ENCODE measurements around the gene PTH2.

The PTH2 gene

DNA sequence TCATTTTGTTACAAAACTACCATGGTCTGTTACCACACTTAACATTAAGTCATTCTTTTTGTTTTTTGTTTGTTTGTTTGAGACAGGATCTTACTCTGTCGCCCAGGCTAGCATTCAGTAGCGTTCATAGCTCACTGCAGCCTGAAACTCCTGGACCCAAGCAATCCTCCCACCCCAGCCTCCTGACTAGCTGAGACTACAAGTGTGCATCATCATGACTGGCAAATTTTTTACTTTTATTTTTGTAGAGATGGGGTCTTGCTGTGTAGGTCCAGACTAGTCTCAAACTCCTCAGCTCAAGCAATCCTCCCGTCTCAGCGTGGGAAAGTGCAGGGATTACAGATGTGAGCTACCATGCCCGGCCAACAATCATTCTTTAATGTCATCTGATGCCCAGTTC is 33.1 kb upstream of the PTH2 start:
- DNase-seq (ENCODE audit: low read depth, low spot score): no peak
- in situ Hi-C loops (cut with HindIII; ENCODE audit: low sequenced_read_pairs): no loop called here
- no peak overlapping the region for H3K4me3 ChIP-seq (ENCODE audit: low read depth, low read length)
- TF ChIP-seq, protein P1, sequence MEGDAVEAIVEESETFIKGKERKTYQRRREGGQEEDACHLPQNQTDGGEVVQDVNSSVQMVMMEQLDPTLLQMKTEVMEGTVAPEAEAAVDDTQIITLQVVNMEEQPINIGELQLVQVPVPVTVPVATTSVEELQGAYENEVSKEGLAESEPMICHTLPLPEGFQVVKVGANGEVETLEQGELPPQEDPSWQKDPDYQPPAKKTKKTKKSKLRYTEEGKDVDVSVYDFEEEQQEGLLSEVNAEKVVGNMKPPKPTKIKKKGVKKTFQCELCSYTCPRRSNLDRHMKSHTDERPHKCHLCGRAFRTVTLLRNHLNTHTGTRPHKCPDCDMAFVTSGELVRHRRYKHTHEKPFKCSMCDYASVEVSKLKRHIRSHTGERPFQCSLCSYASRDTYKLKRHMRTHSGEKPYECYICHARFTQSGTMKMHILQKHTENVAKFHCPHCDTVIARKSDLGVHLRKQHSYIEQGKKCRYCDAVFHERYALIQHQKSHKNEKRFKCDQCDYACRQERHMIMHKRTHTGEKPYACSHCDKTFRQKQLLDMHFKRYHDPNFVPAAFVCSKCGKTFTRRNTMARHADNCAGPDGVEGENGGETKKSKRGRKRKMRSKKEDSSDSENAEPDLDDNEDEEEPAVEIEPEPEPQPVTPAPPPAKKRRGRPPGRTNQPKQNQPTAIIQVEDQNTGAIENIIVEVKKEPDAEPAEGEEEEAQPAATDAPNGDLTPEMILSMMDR (IDR thresholded peaks at IDR 0.05; ENCODE audit: low read depth, low read length): no peak

DNA sequence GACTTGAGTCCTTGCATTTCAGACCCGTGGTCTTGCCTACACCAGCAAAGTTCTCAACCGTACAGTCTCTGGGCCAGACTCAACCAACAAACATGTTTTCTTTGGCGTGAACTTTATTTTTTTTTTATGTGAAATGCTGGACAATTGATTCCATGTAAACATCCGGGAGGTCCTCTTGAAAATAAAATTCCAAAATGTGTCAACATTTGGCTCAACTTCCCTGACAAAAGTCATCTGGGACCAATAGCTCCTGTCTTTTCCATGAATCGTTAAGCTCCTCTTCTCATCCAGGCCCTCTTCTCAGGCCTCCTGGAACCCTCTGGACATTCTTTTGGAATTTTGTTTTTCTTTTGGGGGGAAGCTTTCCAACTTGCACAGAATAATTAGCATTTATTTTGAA is 32.5 kb upstream of the PTH2 start:
- in situ Hi-C loops (cut with HindIII; ENCODE audit: low sequenced_read_pairs): no loop called here
- no peak for DNase-seq (ENCODE audit: low read depth, low spot score)
- H3K4me3 ChIP-seq (ENCODE audit: low read depth, low read length): no peak overlapping the region
- TF ChIP-seq, protein P1 (IDR thresholded peaks at IDR 0.05; ENCODE audit: low read depth, low read length): no peak

DNA sequence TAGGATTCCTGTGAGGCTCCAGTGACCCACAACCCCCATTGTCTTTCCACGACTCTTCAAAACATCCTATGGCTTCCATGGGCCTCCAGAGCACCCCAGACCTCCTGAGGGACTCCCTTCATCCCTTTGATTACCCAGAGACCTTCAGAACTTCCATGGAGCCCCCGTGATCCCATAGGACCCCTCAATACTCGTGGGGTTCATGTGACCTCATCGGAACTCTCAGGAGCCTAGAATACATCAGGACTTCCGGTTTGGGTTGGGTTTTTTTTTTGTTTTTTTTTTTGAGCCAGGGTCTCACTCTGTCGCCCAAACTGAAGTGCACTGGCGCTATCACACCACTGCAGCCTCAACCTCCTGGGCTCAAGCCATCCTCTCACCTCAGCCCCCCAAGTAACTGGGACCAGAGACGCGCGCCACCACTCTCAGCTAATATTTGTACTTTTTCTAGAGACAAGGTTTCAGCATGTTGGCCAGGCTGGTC is 30.6 kb upstream of the PTH2 start:
- in situ Hi-C loops (cut with HindIII; ENCODE audit: low sequenced_read_pairs): no loop called here
- DNase-seq (ENCODE audit: low read depth, low spot score): no peak
- peak overlapping the region; percentile 74 for H3K4me3 ChIP-seq (ENCODE audit: low read depth, low read length)
- TF ChIP-seq, protein P1 (IDR thresholded peaks at IDR 0.05; ENCODE audit: low read depth, low read length): no peak

DNA sequence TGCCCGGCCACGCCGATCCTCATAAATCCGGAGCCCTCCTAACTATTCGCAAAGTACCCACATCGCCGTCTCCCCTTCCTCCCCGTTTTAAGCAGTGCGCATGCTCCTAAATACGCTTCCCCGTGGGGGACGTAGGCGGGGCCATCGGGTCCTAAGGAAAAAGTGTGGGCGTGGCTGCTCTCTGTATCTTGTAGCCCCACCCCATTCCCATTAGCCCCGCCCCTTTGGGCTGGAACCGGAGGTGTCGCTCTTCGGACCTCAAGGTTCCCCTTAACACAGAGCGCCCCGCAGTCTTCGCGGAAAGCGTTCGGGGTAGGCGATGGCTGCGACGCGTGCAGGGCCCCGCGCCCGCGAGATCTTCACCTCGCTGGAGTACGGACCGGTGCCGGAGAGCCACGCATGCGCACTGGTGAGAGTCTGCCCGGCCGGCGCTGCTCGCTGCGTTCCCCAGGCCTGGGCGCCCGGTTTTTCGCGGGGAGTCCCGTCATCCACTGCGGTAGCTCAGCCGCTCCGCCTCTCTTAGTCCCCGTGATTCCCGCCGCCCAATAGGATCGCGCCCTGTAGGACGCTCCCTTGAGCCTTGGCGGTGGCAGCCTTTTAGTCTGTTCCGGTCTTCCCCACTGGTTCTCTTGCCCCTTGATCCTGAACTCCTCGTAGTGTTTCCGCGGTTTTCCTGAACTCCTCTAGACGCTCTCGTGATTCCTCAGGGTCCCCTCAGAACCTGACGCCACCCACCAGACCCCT is 29.9 kb upstream of the PTH2 start, which contains the start of gene ALDH16A1:
Gene ALDH16A1, plus strand, starts transcription at position 213 of the 744 bp plus-strand sequence. Its CDS starts 107 bp downstream, at position 320.
- in situ Hi-C loops (cut with HindIII; ENCODE audit: low sequenced_read_pairs): no loop called here
- H3K4me3 ChIP-seq (ENCODE audit: low read depth, low read length): peak within 1 kb of the TSS; percentile 74
- TF ChIP-seq, protein P1 (IDR thresholded peaks at IDR 0.05; ENCODE audit: low read depth, low read length): no peak
- DNase-seq (ENCODE audit: low read depth, low spot score): peak; percentile 98

DNA sequence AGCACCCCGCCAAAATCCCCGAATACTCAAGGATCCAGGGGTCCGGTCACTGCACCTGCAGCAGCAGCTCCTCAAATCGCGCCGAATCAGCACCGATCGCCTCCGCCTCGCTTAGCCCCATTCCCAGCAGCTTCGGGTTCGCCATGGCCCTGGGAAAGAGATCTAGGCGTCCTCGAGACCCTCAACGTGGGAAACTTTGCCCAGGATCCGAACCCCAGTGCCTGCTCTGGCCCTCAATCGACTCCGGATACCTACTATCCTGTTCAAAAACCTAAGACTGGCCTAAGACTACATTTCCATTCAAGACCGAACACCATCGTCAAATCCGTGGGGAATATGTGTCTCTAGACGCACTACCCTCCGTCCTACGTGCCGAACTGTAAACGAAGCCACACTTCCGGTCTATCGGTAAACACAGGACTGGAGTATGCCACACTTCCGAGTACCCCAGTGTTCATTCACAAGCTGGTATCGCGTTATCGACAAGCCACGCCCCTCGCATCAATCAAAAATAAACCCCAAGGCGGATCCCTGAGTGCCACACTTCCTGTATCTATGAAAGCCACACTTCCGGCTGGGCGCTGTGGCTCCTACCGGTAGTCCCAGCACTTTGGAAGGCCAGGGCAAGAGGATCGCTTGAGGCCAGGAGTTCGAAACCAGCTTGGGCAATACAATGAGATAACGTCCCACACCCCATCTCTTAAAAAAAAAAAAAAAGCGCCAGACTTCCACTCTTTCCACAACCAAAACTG is 28.4 kb upstream of the PTH2 start, which contains the start of gene PIH1D1:
Gene PIH1D1, minus strand, starts transcription at position 385 of the 752 bp plus-strand sequence. Its CDS starts 240 bp downstream, at position 145.
- TF ChIP-seq, protein P1 (IDR thresholded peaks at IDR 0.05; ENCODE audit: low read depth, low read length): peak; percentile 12
- peak within 1 kb of the TSS; percentile 88 for H3K4me3 ChIP-seq (ENCODE audit: low read depth, low read length)
- in situ Hi-C loops (cut with HindIII; ENCODE audit: low sequenced_read_pairs): no loop called here
- DNase-seq (ENCODE audit: low read depth, low spot score): peak; percentile 99

DNA sequence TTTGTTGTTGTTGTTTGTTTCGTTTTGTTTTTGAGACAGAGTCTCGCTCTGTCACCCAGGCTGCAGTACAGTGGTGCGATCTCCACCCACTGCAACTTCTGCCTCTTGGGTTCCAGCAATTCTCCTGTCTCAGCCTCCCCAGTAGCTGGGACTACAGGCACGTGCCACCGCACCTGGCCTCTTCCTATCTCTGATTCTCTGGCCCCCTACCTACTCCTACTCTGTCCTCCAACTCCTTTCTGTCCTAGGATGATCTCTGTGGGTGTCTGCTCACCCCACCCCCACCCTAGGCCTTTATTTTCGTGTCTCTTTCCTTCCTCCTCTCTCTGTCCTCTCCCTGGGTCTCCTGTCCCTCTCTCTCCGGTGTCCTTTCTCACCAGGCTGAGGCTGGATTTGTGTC is 27.2 kb upstream of the PTH2 start:
- H3K4me3 ChIP-seq (ENCODE audit: low read depth, low read length): peak overlapping the region; percentile 88
- TF ChIP-seq, protein P1 (IDR thresholded peaks at IDR 0.05; ENCODE audit: low read depth, low read length): no peak
- no peak for DNase-seq (ENCODE audit: low read depth, low spot score)
- in situ Hi-C loops (cut with HindIII; ENCODE audit: low sequenced_read_pairs): no loop called here
